HG03280 (cell line): ENCODE data around the gene ARHGEF1.

Experiments used
- ATAC-seq: cut with Tn5 transposase; IDR thresholded peaks from one replicate; pipeline ENCODE4 v1.9.1; 2021; ENCODE audit warnings: mild to moderate bottlenecking, moderate library complexity; ENCODE audit not compliant: unreplicated experiment

ARHGEF1 gene

GRCh38 chr19:41917676-41918075, 34.7 kb downstream of the ARHGEF1 start:
- no peak for ATAC-seq

GRCh38 chr19:41918095-41918494, 35.1 kb downstream of the ARHGEF1 start:
- no peak for ATAC-seq

GRCh38 chr19:41918653-41919244, 35.8 kb downstream of the ARHGEF1 start:
- ATAC-seq = no peak

- no peak for ATAC-seq
Observed at GRCh38 chr19:41919948-41920712, 37.1 kb downstream of the ARHGEF1 start.

GRCh38 chr19:41920882-41921576, 38.0 kb downstream of the ARHGEF1 start:
- ATAC-seq = no peak

GRCh38 chr19:41921577-41922576, 38.9 kb downstream of the ARHGEF1 start:
- no peak for ATAC-seq

GRCh38 chr19:41922585-41922984, 39.6 kb downstream of the ARHGEF1 start:
- no peak for ATAC-seq

- ATAC-seq = no peak
Observed at GRCh38 chr19:41923045-41923788, 40.2 kb downstream of the ARHGEF1 start.

- no peak for ATAC-seq
Observed at GRCh38 chr19:41924151-41925145, 41.5 kb downstream of the ARHGEF1 start.

- no peak for ATAC-seq
Observed at GRCh38 chr19:41925208-41926003, 42.4 kb downstream of the ARHGEF1 start.

GRCh38 chr19:41926028-41926762, 43.2 kb downstream of the ARHGEF1 start:
- no peak for ATAC-seq

- ATAC-seq = no peak
Observed at GRCh38 chr19:41926763-41927496, 43.9 kb downstream of the ARHGEF1 start.

- no peak for ATAC-seq
Observed at GRCh38 chr19:41927497-41928192, 44.7 kb downstream of the ARHGEF1 start.

- ATAC-seq = no peak
Observed at GRCh38 chr19:41928221-41928683, 45.3 kb downstream of the ARHGEF1 start, which contains the start of gene ERFL. Gene ERFL, minus strand, starts transcription at chr19:41928449. Its CDS starts 15,530 bp downstream, at chr19:41912919.

- no peak for ATAC-seq
Observed at GRCh38 chr19:41928754-41929535, 46.0 kb downstream of the ARHGEF1 start.
